ENCODE measurements around the gene SLC11A2.

DNA sequence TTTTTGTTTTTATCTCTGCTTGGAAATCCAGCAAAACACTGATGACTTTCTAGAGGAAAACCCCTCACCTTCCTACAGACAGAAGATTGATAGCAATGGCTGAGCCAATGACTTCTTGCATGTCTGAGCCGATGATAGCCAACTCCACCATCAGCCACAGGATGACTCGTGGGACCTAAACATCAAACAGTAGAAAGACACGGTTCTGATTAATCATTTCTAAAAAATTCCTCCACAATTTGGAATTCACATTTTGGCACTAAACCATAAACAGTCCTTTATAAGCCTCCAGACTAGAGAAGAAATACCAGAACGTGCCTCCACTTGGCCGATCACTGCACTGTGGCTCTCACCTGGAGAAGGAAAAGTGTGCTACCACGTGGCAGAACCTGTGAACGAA, 25.9 kb downstream of the SLC11A2 start:
- TF ChIP-seq POLR2A (IDR thresholded peaks at IDR 0.05; ENCODE audit: control extremely low read depth in 1 of 2, low read depth in 2 of 2, low read length in 2 of 2) (no peak), CBX5 (IDR thresholded peaks at IDR 0.05; ENCODE audit: low read depth, low read length) (no peak), EZH2 (IDR thresholded peaks at IDR 0.05; ENCODE audit: low read depth, low read length, severe bottlenecking) (no peak), EP300 (IDR thresholded peaks at IDR 0.05; ENCODE audit: borderline replicate concordance in 1 of 2, low read depth in 2 of 2, low read length in 2 of 2) (no peak), HDAC2 (IDR thresholded peaks at IDR 0.05; ENCODE audit: borderline replicate concordance in 1 of 2, low read depth in 2 of 2, low read length in 2 of 2) (no peak), CREB1 (IDR thresholded peaks at IDR 0.05) (no peak), BCL11A (IDR thresholded peaks at IDR 0.05; ENCODE audit: low read depth in 2 of 2, low read length in 2 of 2) (no peak)

Measured in H1 (cell line).